ENCODE data around the gene RNF44. TPM values are rescaled to one million over a fixed set of nuclear protein-coding genes. Genes with fewer than 3 reads are reported as not detected.

The RNF44 gene
- total RNA-seq, 1 experiment from 2014 or later: 84.2 TPM

GRCh38 chr5:176565760-176566288, 28.6 kb upstream of the RNF44 start:
- ChIA-PET CTCF (no interaction called here), POLR2A (no interaction called here)
- no peaks in the 10 kb centered on the region for H3K4me1 Mint-ChIP-seq (ENCODE audit: low read depth, unreplicated experiment)
- no peak overlapping the region for H3K27ac Mint-ChIP-seq (ENCODE audit: unreplicated experiment)
- intact Hi-C loops (cut with micrococcal nuclease; ENCODE audit: unreplicated experiment): no loop called here
- H3K27me3 Mint-ChIP-seq (ENCODE audit: insufficient read depth, unreplicated experiment): peaks cover 7% of the 10 kb centered on the region
- no peak overlapping the region for H3K4me3 ChIP-seq (ENCODE audit: low read depth, low read length)
- no TSS peak for BruUV-seq (replicated peaks)
- no peak overlapping the region for H3K4me3 Mint-ChIP-seq (ENCODE audit: unreplicated experiment)
- no peak for TF ChIP-seq CTCF (IDR thresholded peaks at IDR 0.05; ENCODE audit: insufficient read depth in 1 of 2, low read depth in 1 of 2, low read length in 1 of 2, severe bottlenecking in 1 of 2, unreplicated experiment in 1 of 2)
- no peaks in the 10 kb centered on the region for H3K27me3 ChIP-seq (replicated peaks; ENCODE audit: control insufficient read depth, insufficient read depth, low read length)
- H3K9me3 Mint-ChIP-seq (ENCODE audit: unreplicated experiment): peaks cover 6% of the 10 kb centered on the region
- H3K36me3 Mint-ChIP-seq (ENCODE audit: insufficient read depth, unreplicated experiment): peaks cover 6% of the 10 kb centered on the region
- DNase-seq: no peak
- H3K4me1 ChIP-seq: no peaks in the 10 kb centered on the region
- no peaks in the 10 kb centered on the region for H3K9me3 ChIP-seq
- H3K36me3 ChIP-seq (ENCODE audit: control insufficient read depth, insufficient read depth, low read length): no peaks in the 10 kb centered on the region

DNA sequence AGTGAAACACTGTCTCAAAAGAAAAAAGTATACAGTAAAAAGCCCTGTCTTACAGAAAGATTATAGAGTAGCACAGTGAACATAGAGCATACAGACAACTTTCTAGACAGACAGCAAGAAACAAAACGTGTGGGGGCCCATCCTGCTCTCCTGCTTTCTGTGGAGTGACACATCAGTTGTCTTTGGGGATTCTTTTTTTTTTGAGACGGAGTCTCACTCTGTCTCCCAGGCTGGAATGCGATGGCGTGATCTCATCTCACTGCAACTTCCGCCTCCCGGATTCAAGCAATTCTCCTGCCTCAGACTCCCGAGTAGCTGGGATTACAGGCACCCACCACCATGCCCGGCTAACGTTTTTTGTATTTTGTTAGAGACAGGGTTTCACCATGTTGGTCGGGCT, 26.8 kb upstream of the RNF44 start:
- no peak overlapping the region for H3K27ac Mint-ChIP-seq (ENCODE audit: unreplicated experiment)

DNA sequence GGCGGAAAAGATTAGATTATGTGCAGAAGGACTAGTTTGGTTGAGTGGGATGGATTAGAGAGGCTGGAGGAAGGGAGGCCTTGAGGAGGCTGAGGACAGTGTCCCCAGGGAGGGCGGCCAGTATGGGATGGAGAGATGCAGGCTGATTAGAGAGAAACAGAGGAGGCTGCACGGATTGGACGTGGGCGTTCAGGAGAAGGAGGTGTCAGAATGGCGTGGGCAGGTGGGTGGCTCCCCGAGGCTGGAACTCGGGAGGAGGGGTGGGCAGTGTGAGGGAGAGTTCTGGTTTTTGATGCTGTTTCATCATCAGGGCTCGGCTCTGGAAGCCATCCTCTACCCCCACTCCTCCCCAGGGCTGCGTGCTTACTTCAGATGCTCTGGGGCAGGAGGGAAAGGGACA, 25.0 kb upstream of the RNF44 start:
- H3K9me3 Mint-ChIP-seq (ENCODE audit: unreplicated experiment): peaks cover 6% of the 10 kb centered on the region
- DNase-seq: no peak
- 0 out of 2 replicates have a peak, but pooled peaks cover 3% of the 10 kb centered on the region for H3K9me3 ChIP-seq
- no peaks in the 10 kb centered on the region for H3K4me1 ChIP-seq
- H3K27me3 Mint-ChIP-seq (ENCODE audit: insufficient read depth, unreplicated experiment): peaks cover 7% of the 10 kb centered on the region
- H3K4me3 Mint-ChIP-seq (ENCODE audit: unreplicated experiment): no peak overlapping the region
- ChIA-PET POLR2A (no interaction called here), CTCF (interaction anchor here (0.6 kb wide), 3 partner anchors 45 to 546 kb away, joined by 3 to 5 read pairs (median 4); no protein-coding TSS in a partner anchor)
- peaks cover 6% of the 10 kb centered on the region for H3K36me3 Mint-ChIP-seq (ENCODE audit: insufficient read depth, unreplicated experiment)
- intact Hi-C loops (cut with micrococcal nuclease; ENCODE audit: unreplicated experiment): no loop called here
- no peak overlapping the region for H3K4me3 ChIP-seq (ENCODE audit: low read depth, low read length)
- no peak for TF ChIP-seq CTCF (IDR thresholded peaks at IDR 0.05; ENCODE audit: insufficient read depth in 1 of 2, low read depth in 1 of 2, low read length in 1 of 2, severe bottlenecking in 1 of 2, unreplicated experiment in 1 of 2)
- H3K27me3 ChIP-seq (replicated peaks; ENCODE audit: control insufficient read depth, insufficient read depth, low read length): no peaks in the 10 kb centered on the region
- H3K36me3 ChIP-seq (ENCODE audit: control insufficient read depth, insufficient read depth, low read length): no peaks in the 10 kb centered on the region
- no peak overlapping the region for H3K27ac Mint-ChIP-seq (ENCODE audit: unreplicated experiment)
- H3K4me1 Mint-ChIP-seq (ENCODE audit: low read depth, unreplicated experiment): no peaks in the 10 kb centered on the region
- no TSS peak for BruUV-seq (replicated peaks)

More for the DNA sequence above, 26.8 kb upstream of the RNF44 start:
- ChIA-PET POLR2A (no interaction called here), CTCF (no interaction called here)
- Histone ChIP-seq H3K4me1 (no peaks in the 10 kb centered on the region), H3K9me3 (no peaks in the 10 kb centered on the region), H3K36me3 (ENCODE audit: control insufficient read depth, insufficient read depth, low read length) (no peaks in the 10 kb centered on the region), H3K4me3 (ENCODE audit: low read depth, low read length) (no peak overlapping the region), H3K27me3 (replicated peaks; ENCODE audit: control insufficient read depth, insufficient read depth, low read length) (no peaks in the 10 kb centered on the region)
- Mint-ChIP-seq H3K4me3 (ENCODE audit: unreplicated experiment) (no peak overlapping the region), H3K36me3 (ENCODE audit: insufficient read depth, unreplicated experiment) (peaks cover 6% of the 10 kb centered on the region), H3K9me3 (ENCODE audit: unreplicated experiment) (peaks cover 6% of the 10 kb centered on the region), H3K27me3 (ENCODE audit: insufficient read depth, unreplicated experiment) (peaks cover 7% of the 10 kb centered on the region), H3K4me1 (ENCODE audit: low read depth, unreplicated experiment) (no peaks in the 10 kb centered on the region)
- no peak for DNase-seq
- BruUV-seq (replicated peaks): no TSS peak
- intact Hi-C loops (cut with micrococcal nuclease; ENCODE audit: unreplicated experiment): no loop called here
- no peak for TF ChIP-seq CTCF (IDR thresholded peaks at IDR 0.05; ENCODE audit: insufficient read depth in 1 of 2, low read depth in 1 of 2, low read length in 1 of 2, severe bottlenecking in 1 of 2, unreplicated experiment in 1 of 2)

Measured in Caco-2 (cell line).